NCI-H146 treated with DMSO at 0.1 percent for 48 hours (cell line): Measurements from ENCODE around the gene ABO.
"Not testable (repeated sequence)": the region's sequence is repeated elsewhere in the genome, so short reads cannot be mapped to it uniquely, and the experiment has no call there.

Experiments used
- DNase-seq: peaks from one replicate; lab custom pipeline; 2025; ENCODE audit not compliant: unreplicated experiment; lab: John Stamatoyannopoulos, UW

ABO gene

GRCh38 chr9:133275105-133276000 lies at the start of gene ABO:
Gene ABO, minus strand, starts transcription at chr9:133275201.
- no peak for DNase-seq

- no peak for DNase-seq
Measured at GRCh38 chr9:133323991-133324703, 49.1 kb upstream of the ABO start.

- no peak for DNase-seq
Measured at GRCh38 chr9:133323211-133323610, 48.2 kb upstream of the ABO start.

GRCh38 chr9:133322701-133323100 lies 47.7 kb upstream of the ABO start:
- DNase-seq, result no peak

- no peak for DNase-seq
Measured at GRCh38 chr9:133321411-133321935, 46.5 kb upstream of the ABO start.

GRCh38 chr9:133320421-133320881 lies 45.5 kb upstream of the ABO start:
- no peak for DNase-seq

- DNase-seq, result not testable (repeated sequence)
Measured at GRCh38 chr9:133317551-133317950, 42.5 kb upstream of the ABO start.

- no peak for DNase-seq
Measured at GRCh38 chr9:133315997-133316396, 41.0 kb upstream of the ABO start.

- no peak for DNase-seq
Measured at GRCh38 chr9:133309608-133310007, 34.6 kb upstream of the ABO start.

GRCh38 chr9:133307301-133307700 lies 32.3 kb upstream of the ABO start:
- no peak for DNase-seq

- no peak for DNase-seq
Measured at GRCh38 chr9:133306242-133307204, 31.5 kb upstream of the ABO start.

GRCh38 chr9:133305731-133306130 lies 30.7 kb upstream of the ABO start:
- no peak for DNase-seq

GRCh38 chr9:133304477-133305377 lies 29.7 kb upstream of the ABO start:
- no peak for DNase-seq

- DNase-seq, result no peak
Measured at GRCh38 chr9:133304158-133304470, 29.1 kb upstream of the ABO start.

- DNase-seq, result no peak
Measured at GRCh38 chr9:133303266-133304157, 28.5 kb upstream of the ABO start.

GRCh38 chr9:133301253-133302230 lies 26.5 kb upstream of the ABO start:
- DNase-seq, result no peak

- not testable (repeated sequence) for DNase-seq
Measured at GRCh38 chr9:133299996-133300395, 25.0 kb upstream of the ABO start.

GRCh38 chr9:133294257-133294656 lies 19.3 kb upstream of the ABO start:
- DNase-seq, result no peak
